HCT116 (cell line): ENCODE data around the gene SPRR5.

Experiments
- CEBPB ChIP-seq: IDR thresholded peaks from 2 replicates; pipeline ENCODE4 v1.6.1; 2012; ENCODE audit warnings: low read depth
- CTCF ChIP-seq, 3 experiments: fragments of 200-600 bp in 1 of 3; sonication (generic) in 1 of 3; IDR thresholded peaks in 2 of 3; conservative IDR thresholded peaks in 1 of 3; 2 replicates each; pipeline ENCODE4 v1.5.1; 2012 to 2017; ENCODE audit warnings: low read depth in 2 of 3, low read length in 2 of 3, antibody characterized with exemption in 1 of 3, borderline replicate concordance in 1 of 3, control low read depth in 1 of 3, mild to moderate bottlenecking in 1 of 3, mixed read lengths in 1 of 3, mixed run types in 1 of 3, moderate library complexity in 1 of 3; ENCODE audit not compliant: insufficient read depth in 1 of 3
- ELF1 ChIP-seq: IDR thresholded peaks from 2 replicates; pipeline ENCODE4 v1.6.1; 2012; ENCODE audit warnings: low read depth, borderline replicate concordance
- EZH2phosphoT487 ChIP-seq: fragments of 200-600 bp; IDR thresholded peaks from 2 replicates; pipeline ENCODE4 v1.6.1; 2018; ENCODE audit warnings: antibody characterized with exemption, borderline replicate concordance
- POLR2A ChIP-seq: IDR thresholded peaks from 2 replicates; pipeline ENCODE4 v1.7.0; 2011; ENCODE audit warnings: borderline replicate concordance; ENCODE audit not compliant: insufficient read depth, insufficient read length; ENCODE audit errors: extremely low read depth
- POLR2AphosphoS5 ChIP-seq: IDR thresholded peaks from 2 replicates; pipeline ENCODE4 v1.6.1; 2011; ENCODE audit warnings: mild to moderate bottlenecking, low read depth, low read length, moderate library complexity
- RAD21 ChIP-seq: IDR thresholded peaks from 2 replicates; pipeline ENCODE4 v1.6.1; 2012; ENCODE audit warnings: low read depth, mild to moderate bottlenecking
- ZBTB33 ChIP-seq: IDR thresholded peaks from 2 replicates; pipeline ENCODE4 v1.6.1; 2011; ENCODE audit warnings: mild to moderate bottlenecking, low read length, moderate library complexity; ENCODE audit not compliant: insufficient replicate concordance; ENCODE audit errors: extremely low read depth

- TF ChIP-seq CTCF (IDR thresholded peaks at IDR 0.05 in 2 of 3, conservative IDR thresholded peaks at IDR 0.05 in 1 of 3; ENCODE audit: borderline replicate concordance in 1 of 3, insufficient read depth in 1 of 3, low read depth in 2 of 3, low read length in 2 of 3) (no peak), ELF1 (no peak), EZH2phosphoT487 (no peak), RAD21 (no peak), POLR2AphosphoS5 (no peak), POLR2A (no peak), CEBPB (no peak), ZBTB33 (no peak)
Observed at GRCh38 chr1:152983743-152984142, 36.7 kb downstream of the SPRR5 start, which contains the start of gene SPRR1A.
